ENCODE results near the gene TMOD1. TPM values are rescaled to one million over a fixed set of nuclear protein-coding genes. Genes with fewer than 3 reads are reported as not detected.

TMOD1 gene
- total and polyA plus RNA-seq, 10 of the 15 experiments (the other 5 are each of a cell fraction or from before 2014, with no cell fraction given): 4.0 to 44.1 (median 15.4) TPM

- TF ChIP-seq ASH2L (IDR thresholded peaks at IDR 0.05; ENCODE audit: borderline replicate concordance, low read depth) (no peak), TCF7 (IDR thresholded peaks at IDR 0.05; ENCODE audit: borderline replicate concordance) (no peak), TCF3 (IDR thresholded peaks at IDR 0.05; ENCODE audit: borderline replicate concordance, insufficient read depth, low read depth, low read length) (peak; percentile 85; the same call in 1 of the 2 replicates), WRNIP1 (IDR thresholded peaks at IDR 0.05; ENCODE audit: borderline replicate concordance, low read depth, low read length) (no peak), RCOR1 (conservative IDR thresholded peaks at IDR 0.05; ENCODE audit: low read depth, low read length) (no peak), BCLAF1 (IDR thresholded peaks at IDR 0.05) (peak; percentile 78), LARP7 (IDR thresholded peaks at IDR 0.05) (no peak), SREBF1 (IDR thresholded peaks at IDR 0.05; ENCODE audit: low read length) (no peak), HDAC6 (IDR thresholded peaks at IDR 0.05; ENCODE audit: unreplicated experiment) (no peak), RBBP5 (conservative IDR thresholded peaks at IDR 0.05) (no peak), NR2C2 (IDR thresholded peaks at IDR 0.05; ENCODE audit: borderline replicate concordance, control insufficient read depth, insufficient read length, low read depth) (no peak), RAD21 (IDR thresholded peaks at IDR 0.05; ENCODE audit: insufficient read depth, low read depth, low read length) (peak; percentile 39; the same call in 1 of the 2 replicates), SMAD1 (IDR thresholded peaks at IDR 0.05; ENCODE audit: low read depth, partially characterized antibody) (no peak), NR2C1 (IDR thresholded peaks at IDR 0.05) (0 out of 2 replicates have a peak, but pooled peaks have one; percentile 27), ZBTB40 (IDR thresholded peaks at IDR 0.05; ENCODE audit: borderline replicate concordance) (no peak), PKNOX1 (IDR thresholded peaks at IDR 0.05) (peak; percentile 65), ZNF217 (IDR thresholded peaks at IDR 0.05) (no peak; the same call in 1 of the 2 replicates), IRF4 (IDR thresholded peaks at IDR 0.05; ENCODE audit: low read depth, low read length) (no peak), E2F8 (IDR thresholded peaks at IDR 0.05; ENCODE audit: low read depth, partially characterized antibody) (no peak)
Measured at GRCh38 chr9:97501177-97501971, at the start of gene TMOD1 (continued).
